Neural cell (in vitro differentiated cells): ENCODE data around the gene PLCH1. TPM values are rescaled to one million over a fixed set of nuclear protein-coding genes. Genes with fewer than 3 reads are reported as not detected.

Experiments used
- H2AFZ ChIP-seq: fragments of 200-600, 300-800 bp; sonication (generic), shearing (Covaris generic); 2 replicates; pipeline ENCODE4 v1.6.0; 2014; ENCODE audit warnings: low read depth, mild to moderate bottlenecking, antibody characterized with exemption, low read length, moderate library complexity
- H3F3A ChIP-seq: fragments of 200-600 bp; shearing (Covaris generic); 2 replicates; pipeline ENCODE4 v1.6.1; 2016; ENCODE audit warnings: mild to moderate bottlenecking, moderate library complexity, mixed read lengths, antibody characterized with exemption, low read length; ENCODE audit not compliant: insufficient read depth, poor library complexity, severe bottlenecking
- H3K27ac ChIP-seq: fragments of 200-600, 300-800 bp; sonication (generic), shearing (Covaris generic); 2 replicates; pipeline ENCODE4 v1.5.1; 2014; ENCODE audit warnings: mild to moderate bottlenecking, low read length, moderate library complexity
- H3K27me3 ChIP-seq: fragments of 300-800, 200-600 bp; sonication (generic), shearing (Covaris generic); 2 replicates; pipeline ENCODE4 v1.6.0; 2014; ENCODE audit warnings: mild to moderate bottlenecking, low read depth, low read length, moderate library complexity; ENCODE audit not compliant: insufficient read depth
- H3K36me3 ChIP-seq: fragments of 300-800, 200-600 bp; sonication (generic), shearing (Covaris generic); 2 replicates; pipeline ENCODE4 v1.5.1; 2014; ENCODE audit warnings: mild to moderate bottlenecking, antibody characterized with exemption, low read length, moderate library complexity; ENCODE audit not compliant: insufficient read depth
- H3K4me2 ChIP-seq: fragments of 300-800, 200-600 bp; sonication (generic), shearing (Covaris generic); 2 replicates; pipeline ENCODE4 v1.6.0; 2014; ENCODE audit warnings: mild to moderate bottlenecking, low read length
- H3K4me3 ChIP-seq: fragments of 300-800, 200-600 bp; sonication (generic), shearing (Covaris generic); 2 replicates; pipeline ENCODE4 v1.5.1; 2014; ENCODE audit warnings: mild to moderate bottlenecking, low read length, moderate library complexity
- H3K79me2 ChIP-seq: fragments of 200-600 bp; shearing (Covaris generic); replicated peaks from 2 replicates; pipeline ENCODE4 v1.6.0; 2014; ENCODE audit warnings: mild to moderate bottlenecking, low read length, moderate library complexity; ENCODE audit not compliant: insufficient read depth
- H3K9ac ChIP-seq: fragments of 300-800, 200-600 bp; sonication (generic), shearing (Covaris generic); 2 replicates; pipeline ENCODE4 v1.6.1; 2016; ENCODE audit warnings: mild to moderate bottlenecking, low read length, mixed read lengths
- H3K9me2 ChIP-seq: fragments of 200-600 bp; shearing (Covaris generic); 2 replicates; pipeline ENCODE4 v1.6.1; 2016; ENCODE audit warnings: mild to moderate bottlenecking, low read length, mixed read lengths; ENCODE audit not compliant: insufficient read depth
- H3K9me3 ChIP-seq: fragments of 200-600, 300-800 bp; sonication (generic), shearing (Covaris generic); 2 replicates; pipeline ENCODE4 v1.6.1; 2016; ENCODE audit warnings: mild to moderate bottlenecking, mixed run types, low read length, moderate library complexity, mixed read lengths
- H4K20me1 ChIP-seq: fragments of 200-600 bp; shearing (Covaris generic); 2 replicates; pipeline ENCODE4 v1.6.1; 2016; ENCODE audit warnings: mild to moderate bottlenecking, mixed run types; ENCODE audit not compliant: insufficient read depth
- CTCF ChIP-seq: fragments of 450-650 bp; IDR thresholded peaks from 2 replicates; pipeline ENCODE4 v1.5.1; 2014; ENCODE audit warnings: antibody characterized with exemption, mild to moderate bottlenecking, moderate library complexity; ENCODE audit not compliant: poor library complexity, severe bottlenecking
- EP300 ChIP-seq: fragments of 450-650 bp; conservative IDR thresholded peaks from 2 replicates; pipeline ENCODE4 v1.6.1; 2014; ENCODE audit warnings: antibody characterized with exemption, mild to moderate bottlenecking, moderate library complexity; ENCODE audit not compliant: poor library complexity, severe bottlenecking
- EZH2 ChIP-seq: fragments of 200-600, 300-800 bp; shearing (Covaris generic), sonication (generic); IDR thresholded peaks from 2 replicates; pipeline ENCODE4 v1.6.1; 2014; ENCODE audit warnings: antibody characterized with exemption, low read length, borderline replicate concordance, mild to moderate bottlenecking; ENCODE audit not compliant: insufficient read depth, poor library complexity, severe bottlenecking
- MXI1 ChIP-seq: fragments of 450-650 bp; conservative IDR thresholded peaks from 2 replicates; pipeline ENCODE4 v1.6.1; 2014; ENCODE audit warnings: antibody characterized with exemption, mild to moderate bottlenecking; ENCODE audit not compliant: poor library complexity, severe bottlenecking
- POLR2AphosphoS5 ChIP-seq: IDR thresholded peaks from 2 replicates; pipeline ENCODE4 v1.6.1; 2012
- RAD21 ChIP-seq: fragments of 450-650 bp; conservative IDR thresholded peaks from 2 replicates; pipeline ENCODE4 v1.6.1; 2014; ENCODE audit warnings: antibody characterized with exemption, mild to moderate bottlenecking, moderate library complexity
- REST ChIP-seq: IDR thresholded peaks from 2 replicates; pipeline ENCODE4 v1.6.1; 2012; ENCODE audit warnings: borderline replicate concordance
- SMC3 ChIP-seq: fragments of 450-650 bp; conservative IDR thresholded peaks from 2 replicates; pipeline ENCODE4 v1.6.1; 2014; ENCODE audit warnings: antibody characterized with exemption, mild to moderate bottlenecking, moderate library complexity; ENCODE audit not compliant: poor library complexity
- TAF1 ChIP-seq: IDR thresholded peaks from 2 replicates; pipeline ENCODE4 v1.6.1; 2012; ENCODE audit warnings: low read depth
- polyA plus RNA-seq: library from polyadenylated mRNA; depleted of rRNA; stranded (reverse); fragments of >200 nt; gene quantifications from 2 replicates; pipeline ENCODE4 v1.2.3, GENCODE V29; 2014

Gene PLCH1
- polyA plus RNA-seq, 1 donor from 2014 or later: 13.5 TPM

GRCh38 chr3:155736381-155736780, 8.5 kb downstream of the PLCH1 start:
- Histone ChIP-seq H2AFZ (no peak overlapping the region), H4K20me1 (no peaks in the 10 kb centered on the region), H3K9me2 (no peaks in the 10 kb centered on the region), H3K79me2 (peaks cover 69% of the 10 kb centered on the region), H3K4me2 (no peak overlapping the region), H3K27me3 (no peaks in the 10 kb centered on the region), H3F3A (no peaks in the 10 kb centered on the region), H3K27ac (no peak overlapping the region), H3K9ac (no peak overlapping the region), H3K4me3 (no peak overlapping the region), H3K36me3 (no peaks in the 10 kb centered on the region), H3K9me3 (no peaks in the 10 kb centered on the region)
- TF ChIP-seq EP300 (no peak), REST (no peak), SMC3 (no peak), CTCF (no peak), TAF1 (no peak), MXI1 (no peak), EZH2 (no peak), POLR2AphosphoS5 (no peak), RAD21 (no peak)

GRCh38 chr3:155730843-155731242, 14.0 kb downstream of the PLCH1 start:
- Histone ChIP-seq H3K9me2 (no peaks in the 10 kb centered on the region), H3K27me3 (no peaks in the 10 kb centered on the region), H3F3A (no peaks in the 10 kb centered on the region), H3K9me3 (no peaks in the 10 kb centered on the region), H4K20me1 (no peaks in the 10 kb centered on the region), H2AFZ (no peak overlapping the region), H3K36me3 (no peaks in the 10 kb centered on the region), H3K9ac (no peak overlapping the region), H3K4me3 (no peak overlapping the region), H3K79me2 (peaks cover 58% of the 10 kb centered on the region), H3K27ac (no peak overlapping the region), H3K4me2 (no peak overlapping the region)
- no peak for TF ChIP-seq SMC3
- no peak for TF ChIP-seq RAD21
- no peak for TF ChIP-seq TAF1
- TF ChIP-seq MXI1: no peak
- no peak for TF ChIP-seq EZH2
- no peak for TF ChIP-seq REST
- no peak for TF ChIP-seq CTCF
- TF ChIP-seq POLR2AphosphoS5: no peak
- no peak for TF ChIP-seq EP300
